K562 (cell line): ENCODE data around the gene IRF4. TPM values are rescaled to one million over a fixed set of nuclear protein-coding genes. Genes with fewer than 3 reads are reported as not detected.

Source experiments
- ATAC-seq: fragments of 200-7000 bp; cut with Tn5 transposase; 3 replicates; pipeline ENCODE4 v1.9.1; 2020; ENCODE audit warnings: moderate library complexity
- BruUV-seq: library from RNA; stranded (reverse); fragments of 400-500 nt; replicated peaks from 2 replicates; lab custom pipeline; 2021; lab: Mats Ljungman, UMichigan
- CTCF ChIA-PET: fragments of 300-600 bp; formaldehyde crosslinking; extraction: SDS; loops from one replicate; lab custom pipeline; 2021; ENCODE audit warnings: low intra/inter-chr PET ratio; lab: Yijun Ruan, JAX
- POLR2A ChIA-PET: fragments of 300-600, 350-650 bp; sonication (Branson Sonifier 250); formaldehyde crosslinking; extraction: SDS; loops from one replicate; lab custom pipeline; 2021; ENCODE audit warnings: antibody characterized with exemption, inconsistent platforms; lab: Yijun Ruan, JAX
- DNase-seq, 4 experiments: peaks; one replicate each; pipeline versions ENCODE4 v3.0.0 to v3.0.0-alpha.2; 2011 to 2018; ENCODE audit warnings: low spot score in 3 of 4, mixed read lengths in 3 of 4; ENCODE audit errors: extremely low read depth in 1 of 4
- FAIRE-seq: peaks from 2 replicates; lab custom pipeline; 2011; peaks lifted over from hg19 to GRCh38; lab: Jason Lieb, UNC
- H2AFZ ChIP-seq: 2 replicates; pipeline ENCODE4 v1.6.0; 2011; ENCODE audit warnings: low read depth, low read length, control low read depth, inconsistent platforms
- H3K27ac ChIP-seq: fragments of 200-600 bp; 3 replicates; pipeline ENCODE4 v1.8.0; 2011; ENCODE audit warnings: low read depth, mild to moderate bottlenecking, control low read depth, inconsistent platforms, low read length, moderate library complexity, mixed read lengths; ENCODE audit errors: extremely low read depth
- H3K27me3 ChIP-seq, 2 experiments: fragments of 300-600 bp in 1 of 2; 2 replicates in 1 of 2; 3 replicates in 1 of 2; pipeline versions ENCODE4 v1.6.0 to v1.8.0; 2011; ENCODE audit warnings: inconsistent platforms in 2 of 2, low read length in 2 of 2, mild to moderate bottlenecking in 1 of 2, mixed read lengths in 1 of 2, moderate library complexity in 1 of 2; ENCODE audit not compliant: control insufficient read depth in 2 of 2, insufficient read depth in 2 of 2
- H3K36me3 ChIP-seq: fragments of 300-600 bp; 3 replicates; pipeline ENCODE4 v1.8.0; 2011; ENCODE audit warnings: mild to moderate bottlenecking, low read length, inconsistent platforms; ENCODE audit not compliant: control insufficient read depth, insufficient read depth
- H3K4me1 ChIP-seq, 2 experiments: fragments of 200-600 bp in 1 of 2; replicated peaks in 1 of 2; 2 replicates in 1 of 2; 3 replicates in 1 of 2; pipeline versions ENCODE4 v1.5.1 to v1.8.0; 2011; ENCODE audit warnings: inconsistent platforms in 2 of 2, low read length in 2 of 2, mild to moderate bottlenecking in 1 of 2, mixed read lengths in 1 of 2, moderate library complexity in 1 of 2; ENCODE audit not compliant: control insufficient read depth in 2 of 2, insufficient read depth in 2 of 2
- H3K4me2 ChIP-seq: 2 replicates; pipeline ENCODE4 v1.6.1; 2011; ENCODE audit warnings: low read length, control low read depth, inconsistent platforms, mixed read lengths; ENCODE audit not compliant: insufficient read depth
- H3K4me3 ChIP-seq: fragments of 200-600 bp; sonication (generic), shearing (Covaris generic); 2 replicates; pipeline ENCODE4 v1.5.1; 2016; ENCODE audit warnings: control low read depth, inconsistent platforms
- H3K79me2 ChIP-seq: fragments of 200-600 bp; 3 replicates; pipeline ENCODE4 v1.8.0; 2011; ENCODE audit warnings: low read length, inconsistent platforms; ENCODE audit not compliant: control insufficient read depth, insufficient read depth
- H3K9ac ChIP-seq, 2 experiments: 2 replicates each; pipeline versions ENCODE4 v1.6.0 to v1.6.1; 2011; ENCODE audit warnings: low read depth in 2 of 2, low read length in 2 of 2, control low read depth in 1 of 2, inconsistent platforms in 1 of 2, mild to moderate bottlenecking in 1 of 2, mixed read lengths in 1 of 2; ENCODE audit not compliant: insufficient read depth in 1 of 2
- H3K9me1 ChIP-seq: one replicate; pipeline ENCODE4 v1.6.0; 2011; ENCODE audit warnings: inconsistent platforms, mild to moderate bottlenecking, low read length, moderate library complexity; ENCODE audit not compliant: control insufficient read depth, insufficient read depth
- H3K9me3 ChIP-seq: replicated peaks from 2 replicates; pipeline ENCODE4 v1.5.1; 2011; ENCODE audit warnings: low read depth, low read length, inconsistent platforms; ENCODE audit not compliant: control insufficient read depth, insufficient read depth
- H4K20me1 ChIP-seq: replicated peaks from 2 replicates; pipeline ENCODE4 v1.6.1; 2011; ENCODE audit warnings: low read length, inconsistent platforms, mixed read lengths; ENCODE audit not compliant: control insufficient read depth, insufficient read depth
- BRD9 ChIP-seq: fragments of 450-650 bp; IDR thresholded peaks from 2 replicates; pipeline ENCODE4 v1.6.1; 2018; ENCODE audit warnings: low read depth; ENCODE audit not compliant: partially characterized antibody
- FOXJ2 ChIP-seq: fragments of 200-800 bp; sonication (Bioruptor generic); IDR thresholded peaks from 2 replicates; pipeline ENCODE4 v1.6.1; 2016; ENCODE audit warnings: missing genetic modification characterization, missing compliant biosample characterization
- HMG20B ChIP-seq: fragments of 250-450 bp; sonication (Bioruptor Pico); IDR thresholded peaks from 2 replicates; pipeline ENCODE4 v1.5.0; 2021; ENCODE audit warnings: mild to moderate bottlenecking
- ILK ChIP-seq: fragments of 450-650 bp; IDR thresholded peaks from 2 replicates; pipeline ENCODE4 v1.6.1; 2016; ENCODE audit warnings: missing genetic modification characterization, low read depth, mild to moderate bottlenecking, missing compliant biosample characterization, moderate library complexity, borderline replicate concordance
- NKRF ChIP-seq: fragments of 450-650 bp; IDR thresholded peaks from 2 replicates; pipeline ENCODE4 v1.6.1; 2016; ENCODE audit warnings: borderline replicate concordance
- PHTF2 ChIP-seq: fragments of 250-450 bp; sonication (Bioruptor Pico); IDR thresholded peaks from 2 replicates; pipeline ENCODE4 v1.5.0; 2021; ENCODE audit warnings: mild to moderate bottlenecking
- PYGO2 ChIP-seq: fragments of 450-650 bp; IDR thresholded peaks from 2 replicates; pipeline ENCODE4 v1.6.1; 2016; ENCODE audit warnings: mild to moderate bottlenecking, missing genetic modification characterization, moderate library complexity, missing compliant biosample characterization
- SP2 ChIP-seq: IDR thresholded peaks from 2 replicates; pipeline ENCODE4 v1.6.1; 2011; ENCODE audit warnings: mild to moderate bottlenecking, low read depth, low read length, moderate library complexity; ENCODE audit not compliant: poor library complexity, severe bottlenecking; ENCODE audit errors: extremely low read depth
- TGIF2 ChIP-seq: sonication (generic); formaldehyde crosslinking; IDR thresholded peaks from 2 replicates; pipeline ENCODE4 v1.8.1; 2022; ENCODE audit warnings: mild to moderate bottlenecking, missing genetic modification reagents, moderate library complexity
- THRB ChIP-seq: fragments of 450-650 bp; formaldehyde crosslinking; conservative IDR thresholded peaks from 2 replicates; pipeline ENCODE4 v1.4.0; 2022; ENCODE audit warnings: mild to moderate bottlenecking, missing genetic modification characterization
- TRIM24 ChIP-seq, 2 experiments: fragments of 450-650 bp; IDR thresholded peaks; 2 replicates each; pipeline ENCODE4 v1.6.1; 2016
- ZBTB2 ChIP-seq: fragments of 450-650 bp; IDR thresholded peaks from 2 replicates; pipeline ENCODE4 v1.6.1; 2016; ENCODE audit warnings: antibody characterized with exemption
- ZBTB9 ChIP-seq: fragments of 450-650 bp; formaldehyde crosslinking; IDR thresholded peaks from 2 replicates; pipeline ENCODE4 v1.4.0; 2020; ENCODE audit warnings: mild to moderate bottlenecking, moderate library complexity
- ZNF324 ChIP-seq: fragments of 250-450 bp; sonication (Bioruptor Pico); IDR thresholded peaks from 2 replicates; pipeline ENCODE4 v1.4.0; 2020; ENCODE audit warnings: mild to moderate bottlenecking
- ZNF444 ChIP-seq: fragments of 250-450 bp; sonication (Bioruptor Pico); IDR thresholded peaks from 2 replicates; pipeline ENCODE4 v1.4.0; 2020; ENCODE audit warnings: mild to moderate bottlenecking, moderate library complexity
- WGBS: fragments of 100-300 bp; shearing (Covaris generic); methylation state at CpG from one replicate; pipeline ENCODE4 v1.1.6; 2016; ENCODE audit warnings: low coverage, mixed read lengths; ENCODE audit not compliant: insufficient coverage; ENCODE audit errors: missing lambda C conversion rate; 5-methylcytosine and 5-hydroxymethylcytosine counted together
- in situ Hi-C: fragments of 300-500 bp; cut with MboI; formaldehyde crosslinking; loops from 4 replicates; pipeline ENCODE4 v1.15.0; 2018; ENCODE audit warnings: inconsistent platforms, mixed read lengths
- intact Hi-C: fragments of 100-400 bp; cut with micrococcal nuclease; formaldehyde crosslinking; loops from 2 replicates; pipeline ENCODE4 v1.14.2; 2022
- polyA plus RNA-seq, 8 experiments: library from polyadenylated mRNA; depleted of rRNA in 4 of 8; stranded (reverse) in 5 of 8; unstranded in 3 of 8; fragments of >200 nt; fragmentation: Nextera tagmentation in 2 of 8; fragmentation: Illumina TruSeq in 1 of 8; extraction: Ambion mirVana in 2 of 8; extraction: Trizol in 1 of 8; gene quantifications; 2 replicates each; pipeline versions ENCODE4 v1.2.1 to v1.2.3, GENCODE V29; 2011 to 2014; ENCODE audit warnings: inconsistent platforms in 1 of 8, missing spikeins in 1 of 8
- total RNA-seq, 7 experiments: library from RNA; depleted of rRNA in 6 of 7; stranded (reverse); fragments of >200 nt in 6 of 7; fragmentation: Illumina TruSeq in 2 of 7; extraction: Trizol in 2 of 7; gene quantifications; 2 replicates each; pipeline versions ENCODE4 v1.2.1 to v1.2.3, GENCODE V29; 2011 to 2021; ENCODE audit warnings: low replicate concordance in 1 of 7

The IRF4 gene
- total and polyA plus RNA-seq, 9 of the 15 experiments (the other 6 are each of a cell fraction or from before 2014, with no cell fraction given): 0.05 to 0.33 (median 0.09) TPM; not detected in 6

GRCh38 chr6:372336-372911 lies 19.1 kb upstream of the IRF4 start (continued):
- no peak for TF ChIP-seq NKRF
- TF ChIP-seq TRIM24 (IDR thresholded peaks at IDR 0.05): no peak
- TF ChIP-seq, all 486 proteins: peak for 0

GRCh38 chr6:373031-373430 lies 18.5 kb upstream of the IRF4 start:
- Histone ChIP-seq H2AFZ (no peak overlapping the region), H3K4me1 (no peaks in the 10 kb centered on the region), H4K20me1 (no peaks in the 10 kb centered on the region), H3K9ac (no peak overlapping the region), H3K4me2 (no peak overlapping the region), H3K9me3 (no peaks in the 10 kb centered on the region), H3K27ac (no peak overlapping the region), H3K27me3 (peaks cover 49 to 71% of the 10 kb centered on the region in 2 experiments), H3K9me1 (no peaks in the 10 kb centered on the region), H3K4me3 (no peak overlapping the region), H3K36me3 (no peaks in the 10 kb centered on the region), H3K79me2 (no peaks in the 10 kb centered on the region)
- BruUV-seq: no TSS peak
- ATAC-seq (no peak), DNase-seq (no peak), FAIRE-seq (no peak)
- ChIA-PET CTCF (no interaction called here), POLR2A (interaction anchor here (0.7 to 1.2 kb wide), 2 partner anchors 23 to 67 kb away, joined by 3 read pairs; no protein-coding TSS in a partner anchor)
- TF ChIP-seq ZNF324 (no peak), PYGO2 (tag) (no peak), SP2 (no peak), ILK (no peak), BRD9 (no peak), ZBTB2 (no peak), FOXJ2 (no peak), TGIF2 (no peak), ZNF444 (CRISPR knock-in tag) (no peak), PHTF2 (CRISPR knock-in tag) (no peak), THRB (CRISPR knock-in tag) (no peak), HMG20B (CRISPR knock-in tag) (no peak), ZBTB9 (CRISPR knock-in tag) (no peak)
- intact Hi-C loops (no loop called here), in situ Hi-C loops (no loop called here)
- 12% methylated on average over 8 of the region's 8 CpGs for WGBS
